Testis (tissue), 2 donors: Measurements from ENCODE around the gene CAMKMT.

Source experiments
- POLR2A ChIP-seq: fragments of 450-650 bp; IDR thresholded peaks from one replicate; pipeline ENCODE4 v1.6.1; 2017; ENCODE audit warnings: antibody characterized with exemption, mild to moderate bottlenecking, moderate library complexity
- TF ChIP-seq, protein P1 (sequence below), 3 experiments: fragments of 450-650 bp in 2 of 3; fragments of 200-600 bp in 1 of 3; sonication (generic) in 1 of 3; IDR thresholded peaks; one replicate each; pipeline ENCODE4 v1.5.1; 2016 to 2019; ENCODE audit warnings: antibody characterized with exemption in 3 of 3, mild to moderate bottlenecking in 2 of 3, moderate library complexity in 1 of 3

DNA sequence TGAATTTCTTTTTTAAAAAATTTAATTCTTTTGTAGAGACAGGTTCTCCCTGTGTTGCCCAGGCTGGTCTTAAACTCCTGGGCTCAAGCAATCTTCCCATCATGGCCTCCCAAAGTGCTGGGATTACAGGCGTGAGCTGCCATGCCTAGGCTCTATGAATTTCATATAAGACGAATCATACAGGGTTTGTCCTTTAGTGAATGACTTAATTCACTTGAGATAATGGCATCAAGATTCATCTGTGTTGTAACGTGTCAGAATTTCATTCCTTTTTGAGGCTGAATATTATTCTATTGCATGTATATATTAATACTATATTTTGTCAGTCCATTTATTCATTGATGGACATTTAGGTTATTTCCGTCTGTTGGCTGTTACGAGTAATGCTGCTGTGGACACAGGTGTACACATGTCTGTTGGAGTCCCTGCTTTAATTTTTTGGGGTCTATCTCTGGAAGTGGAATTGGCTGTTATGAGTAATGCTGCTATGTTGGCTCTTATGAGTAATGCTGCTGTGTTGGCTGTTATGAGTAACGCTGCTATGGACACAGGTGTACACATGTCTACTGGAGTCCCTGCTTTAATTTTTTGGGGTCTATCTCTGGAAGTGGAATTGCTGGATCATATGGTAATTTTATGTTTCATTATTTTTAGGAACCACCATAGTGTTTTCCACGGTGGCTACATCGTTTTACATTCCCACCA, 210.6 kb downstream of the CAMKMT start:
- TF ChIP-seq, protein P1, sequence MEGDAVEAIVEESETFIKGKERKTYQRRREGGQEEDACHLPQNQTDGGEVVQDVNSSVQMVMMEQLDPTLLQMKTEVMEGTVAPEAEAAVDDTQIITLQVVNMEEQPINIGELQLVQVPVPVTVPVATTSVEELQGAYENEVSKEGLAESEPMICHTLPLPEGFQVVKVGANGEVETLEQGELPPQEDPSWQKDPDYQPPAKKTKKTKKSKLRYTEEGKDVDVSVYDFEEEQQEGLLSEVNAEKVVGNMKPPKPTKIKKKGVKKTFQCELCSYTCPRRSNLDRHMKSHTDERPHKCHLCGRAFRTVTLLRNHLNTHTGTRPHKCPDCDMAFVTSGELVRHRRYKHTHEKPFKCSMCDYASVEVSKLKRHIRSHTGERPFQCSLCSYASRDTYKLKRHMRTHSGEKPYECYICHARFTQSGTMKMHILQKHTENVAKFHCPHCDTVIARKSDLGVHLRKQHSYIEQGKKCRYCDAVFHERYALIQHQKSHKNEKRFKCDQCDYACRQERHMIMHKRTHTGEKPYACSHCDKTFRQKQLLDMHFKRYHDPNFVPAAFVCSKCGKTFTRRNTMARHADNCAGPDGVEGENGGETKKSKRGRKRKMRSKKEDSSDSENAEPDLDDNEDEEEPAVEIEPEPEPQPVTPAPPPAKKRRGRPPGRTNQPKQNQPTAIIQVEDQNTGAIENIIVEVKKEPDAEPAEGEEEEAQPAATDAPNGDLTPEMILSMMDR (IDR thresholded peaks at IDR 0.05) = no peak
- no peak for TF ChIP-seq POLR2A
